HepG2 (cell line): ENCODE data around the gene HRC. TPM values are rescaled to one million over a fixed set of nuclear protein-coding genes. Genes with fewer than 3 reads are reported as not detected.
A peak's percentile ranks its signal among the peaks of the same experiment; 100 is the strongest.

Experiments
- HMGXB3 ChIP-seq: sonication (generic); formaldehyde crosslinking; IDR thresholded peaks from 2 replicates; pipeline ENCODE4 v1.4.0; 2020; ENCODE audit warnings: missing genetic modification reagents, borderline replicate concordance
- KDM5A ChIP-seq: fragments of 200-600 bp; sonication (generic); IDR thresholded peaks from 2 replicates; pipeline ENCODE4 v1.7.0; 2018; ENCODE audit warnings: antibody characterized with exemption, mild to moderate bottlenecking, low read length, borderline replicate concordance
- LCORL ChIP-seq, 2 experiments: fragments of 450-650 bp in 1 of 2; sonication (generic) in 1 of 2; formaldehyde crosslinking in 1 of 2; IDR thresholded peaks; 2 replicates each; pipeline versions ENCODE4 v1.5.0 to v1.6.1; 2017 to 2020; ENCODE audit warnings: antibody characterized with exemption in 1 of 2, missing genetic modification reagents in 1 of 2
- MED1 ChIP-seq: sonication (generic); formaldehyde crosslinking; IDR thresholded peaks from 2 replicates; pipeline ENCODE4 v1.4.0; 2020; ENCODE audit warnings: missing genetic modification reagents
- NCOA5 ChIP-seq: sonication (generic); formaldehyde crosslinking; IDR thresholded peaks from 2 replicates; pipeline ENCODE4 v1.4.0; 2020; ENCODE audit warnings: missing genetic modification reagents
- NCOR1 ChIP-seq: fragments of 200-600 bp; sonication (generic); IDR thresholded peaks from 2 replicates; pipeline ENCODE4 v1.7.0; 2017; ENCODE audit warnings: antibody characterized with exemption, low read length, borderline replicate concordance
- POLR2AphosphoS5 ChIP-seq: IDR thresholded peaks from 2 replicates; pipeline ENCODE4 v1.6.1; 2012; ENCODE audit warnings: low read depth, low read length
- SAP130 ChIP-seq: IDR thresholded peaks from 2 replicates; pipeline ENCODE4 v1.6.1; 2016; ENCODE audit warnings: low read depth
- SNAPC4 ChIP-seq: sonication (generic); formaldehyde crosslinking; IDR thresholded peaks from 2 replicates; pipeline ENCODE4 v1.4.0; 2020; ENCODE audit warnings: mild to moderate bottlenecking, missing genetic modification reagents
- ZHX1 ChIP-seq: sonication (generic); formaldehyde crosslinking; IDR thresholded peaks from 2 replicates; pipeline ENCODE4 v1.8.1; 2022; ENCODE audit warnings: low read depth, mild to moderate bottlenecking, missing genetic modification reagents
- ZNF280D ChIP-seq: sonication (generic); formaldehyde crosslinking; IDR thresholded peaks from 2 replicates; pipeline ENCODE4 v1.5.1; 2020; ENCODE audit warnings: mild to moderate bottlenecking, missing genetic modification reagents
- polyA plus RNA-seq, 8 experiments: library from polyadenylated mRNA; depleted of rRNA in 3 of 8; stranded (reverse) in 7 of 8; unstranded in 1 of 8; fragments of >200 nt; fragmentation: Illumina TruSeq in 4 of 8; extraction: Trizol in 4 of 8; gene quantifications; 2 replicates each; pipeline versions ENCODE4 v1.2.1 to v1.2.3, GENCODE V29; 2011 to 2016; ENCODE audit warnings: low read depth in 4 of 8, missing spikeins in 1 of 8, mixed read lengths in 1 of 8; ENCODE audit not compliant: insufficient read depth in 1 of 8
- total RNA-seq, 5 experiments: library from RNA; depleted of rRNA; stranded (reverse); fragments of >200 nt; fragmentation: Illumina TruSeq; extraction: Trizol; gene quantifications; 2 replicates each; pipeline ENCODE4 v1.2.3, GENCODE V29; 2016; ENCODE audit warnings: low read depth in 1 of 5

The HRC gene
- total and polyA plus RNA-seq, 2 of the 13 experiments (the other 11 are each of a cell fraction or from before 2014, with no cell fraction given): 3.6 to 15.4 TPM

GRCh38 chr19:49119411-49120324 is 35.5 kb downstream of the HRC start, which contains the start of gene PPFIA3 (continued):
- TF ChIP-seq KDM5A: no peak
- TF ChIP-seq HMGXB3 (CRISPR knock-in tag): peak; percentile 80; the same call in 1 of the 2 replicates
- peak; percentile 44; the same call in 1 of the 2 replicates for TF ChIP-seq MED1
- TF ChIP-seq NCOR1: no peak
- TF ChIP-seq NCOA5 (CRISPR knock-in tag): no peak
- TF ChIP-seq ZNF280D (CRISPR knock-in tag): no peak; the same call in 1 of the 2 replicates
- TF ChIP-seq SNAPC4 (CRISPR knock-in tag): no peak
- TF ChIP-seq ZHX1: no peak
- no peak for TF ChIP-seq LCORL (IDR thresholded peaks at IDR 0.05)
- peak; percentile 34; the same call in 1 of the 2 replicates for TF ChIP-seq LCORL (CRISPR knock-in tag; IDR thresholded peaks at IDR 0.05)
- TF ChIP-seq SAP130 (CRISPR knock-in tag): peak; percentile 93
- TF ChIP-seq POLR2AphosphoS5: no peak
